Neural crest cell (in vitro differentiated cells): ENCODE measurements around the gene MSN. TPM values are rescaled to one million over a fixed set of nuclear protein-coding genes. Genes with fewer than 3 reads are reported as not detected.

Experiments
- DNase-seq: peaks from one replicate; pipeline ENCODE4 v3.0.0; 2021; ENCODE audit warnings: low read depth, mixed read lengths, low spot score
- H3K27ac Mint-ChIP-seq: one replicate; pipeline ENCODE4 v1.8.0; 2021; ENCODE audit warnings: mild to moderate bottlenecking, mixed read lengths; ENCODE audit not compliant: unreplicated experiment
- H3K27me3 Mint-ChIP-seq: 2 replicates; pipeline ENCODE4 v1.8.0; 2021; ENCODE audit warnings: low read depth, mild to moderate bottlenecking, mixed read lengths
- H3K36me3 Mint-ChIP-seq: 2 replicates; pipeline ENCODE4 v1.8.0; 2021; ENCODE audit warnings: low read depth, mild to moderate bottlenecking, mixed read lengths
- H3K4me1 Mint-ChIP-seq: 2 replicates; pipeline ENCODE4 v1.8.0; 2021; ENCODE audit warnings: mixed read lengths
- H3K4me3 Mint-ChIP-seq: one replicate; pipeline ENCODE4 v1.8.0; 2021; ENCODE audit warnings: mild to moderate bottlenecking, mixed read lengths
- H3K9me3 Mint-ChIP-seq: 2 replicates; pipeline ENCODE4 v1.8.0; 2021; ENCODE audit warnings: mixed read lengths
- total RNA-seq: library from RNA; stranded (reverse); gene quantifications from 2 replicates; pipeline ENCODE4 v1.2.1, GENCODE V29; 2021
- TF ChIP-seq, protein P1 (sequence below): fragments of 200-600 bp; sonication (generic); conservative IDR thresholded peaks from 2 replicates; pipeline ENCODE4 v1.5.0; 2021; ENCODE audit warnings: antibody characterized with exemption, mild to moderate bottlenecking

The MSN gene
- total RNA-seq, 1 donor from 2014 or later: 184 TPM

GRCh38 chrX:65687367-65687766 is 19.9 kb downstream of the MSN start:
- TF ChIP-seq, protein P1, sequence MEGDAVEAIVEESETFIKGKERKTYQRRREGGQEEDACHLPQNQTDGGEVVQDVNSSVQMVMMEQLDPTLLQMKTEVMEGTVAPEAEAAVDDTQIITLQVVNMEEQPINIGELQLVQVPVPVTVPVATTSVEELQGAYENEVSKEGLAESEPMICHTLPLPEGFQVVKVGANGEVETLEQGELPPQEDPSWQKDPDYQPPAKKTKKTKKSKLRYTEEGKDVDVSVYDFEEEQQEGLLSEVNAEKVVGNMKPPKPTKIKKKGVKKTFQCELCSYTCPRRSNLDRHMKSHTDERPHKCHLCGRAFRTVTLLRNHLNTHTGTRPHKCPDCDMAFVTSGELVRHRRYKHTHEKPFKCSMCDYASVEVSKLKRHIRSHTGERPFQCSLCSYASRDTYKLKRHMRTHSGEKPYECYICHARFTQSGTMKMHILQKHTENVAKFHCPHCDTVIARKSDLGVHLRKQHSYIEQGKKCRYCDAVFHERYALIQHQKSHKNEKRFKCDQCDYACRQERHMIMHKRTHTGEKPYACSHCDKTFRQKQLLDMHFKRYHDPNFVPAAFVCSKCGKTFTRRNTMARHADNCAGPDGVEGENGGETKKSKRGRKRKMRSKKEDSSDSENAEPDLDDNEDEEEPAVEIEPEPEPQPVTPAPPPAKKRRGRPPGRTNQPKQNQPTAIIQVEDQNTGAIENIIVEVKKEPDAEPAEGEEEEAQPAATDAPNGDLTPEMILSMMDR: no peak
- no peak for DNase-seq
- no peak overlapping the region for H3K4me3 Mint-ChIP-seq
- H3K27me3 Mint-ChIP-seq: no peaks in the 10 kb centered on the region
- H3K9me3 Mint-ChIP-seq: peaks cover 11% of the 10 kb centered on the region
- H3K4me1 Mint-ChIP-seq: peaks cover 32% of the 10 kb centered on the region
- no peak overlapping the region for H3K27ac Mint-ChIP-seq
- H3K36me3 Mint-ChIP-seq: peaks cover 4% of the 10 kb centered on the region

DNA sequence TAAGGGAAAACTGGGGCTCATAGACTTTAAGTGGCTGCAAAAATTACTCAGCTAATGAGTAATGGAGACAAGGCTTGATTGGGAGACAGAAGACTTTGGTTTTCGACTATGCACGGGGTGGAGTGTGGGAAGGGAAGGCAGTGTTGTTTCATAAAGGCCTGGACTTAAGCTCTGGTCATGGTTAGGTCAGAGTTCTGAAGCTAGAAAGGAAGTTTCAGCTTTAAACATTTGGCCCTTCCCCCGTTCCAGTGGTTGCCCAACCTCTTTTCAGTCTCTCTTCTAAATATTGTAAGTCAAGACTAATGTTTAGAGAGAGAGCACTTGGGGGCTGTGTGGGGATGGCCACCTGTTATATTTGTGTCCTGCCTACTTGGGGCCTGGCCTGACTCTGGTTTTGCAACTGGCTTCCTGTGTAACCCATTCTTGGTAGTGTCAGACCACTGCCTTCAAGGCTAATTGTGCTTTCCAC is 21.0 kb downstream of the MSN start:
- Mint-ChIP-seq H3K4me1 (peaks cover 32% of the 10 kb centered on the region), H3K4me3 (no peak overlapping the region), H3K27me3 (no peaks in the 10 kb centered on the region), H3K27ac (no peak overlapping the region), H3K9me3 (peaks cover 16% of the 10 kb centered on the region), H3K36me3 (peaks cover 4% of the 10 kb centered on the region)
- DNase-seq: no peak
- TF ChIP-seq, protein P1: no peak

GRCh38 chrX:65689377-65689776 is 21.9 kb downstream of the MSN start:
- TF ChIP-seq, protein P1: no peak

GRCh38 chrX:65690057-65690855 is 22.8 kb downstream of the MSN start:
- TF ChIP-seq, protein P1: no peak
- DNase-seq: no peak
- Mint-ChIP-seq H3K36me3 (peaks cover 4% of the 10 kb centered on the region), H3K27ac (no peak overlapping the region), H3K4me1 (peaks cover 37% of the 10 kb centered on the region), H3K27me3 (no peaks in the 10 kb centered on the region), H3K9me3 (peaks cover 19% of the 10 kb centered on the region), H3K4me3 (no peak overlapping the region)

More at GRCh38 chrX:65689377-65689776, 21.9 kb downstream of the MSN start:
- DNase-seq: no peak
- Mint-ChIP-seq H3K27ac (peak overlapping the region; percentile 27), H3K4me1 (peaks cover 32% of the 10 kb centered on the region), H3K9me3 (peaks cover 16% of the 10 kb centered on the region), H3K36me3 (peaks cover 4% of the 10 kb centered on the region), H3K4me3 (no peak overlapping the region), H3K27me3 (no peaks in the 10 kb centered on the region)

GRCh38 chrX:65695849-65696449 is 28.5 kb downstream of the MSN start:
- peaks cover 2% of the 10 kb centered on the region for H3K36me3 Mint-ChIP-seq
- H3K4me1 Mint-ChIP-seq: peaks cover 41% of the 10 kb centered on the region
- H3K27me3 Mint-ChIP-seq: no peaks in the 10 kb centered on the region
- TF ChIP-seq, protein P1: no peak
- H3K27ac Mint-ChIP-seq: no peak overlapping the region
- no peak for DNase-seq
- H3K9me3 Mint-ChIP-seq: peaks cover 11% of the 10 kb centered on the region
- no peak overlapping the region for H3K4me3 Mint-ChIP-seq
